IPS-18a (cell line): ENCODE data around the gene UMOD.
"Not testable (repeated sequence)": the region's sequence is repeated elsewhere in the genome, so short reads cannot be mapped to it uniquely, and the experiment has no call there.

Experiments
- H3K27ac ChIP-seq: one replicate; pipeline ENCODE4 v1.5.1; 2013; ENCODE audit warnings: low read length
- H3K27me3 ChIP-seq: one replicate; pipeline ENCODE4 v1.6.1; 2013; ENCODE audit warnings: mild to moderate bottlenecking, low read length; ENCODE audit not compliant: control insufficient read depth, insufficient read depth
- H3K36me3 ChIP-seq: one replicate; pipeline ENCODE4 v1.6.1; 2013; ENCODE audit warnings: low read depth, low read length; ENCODE audit not compliant: control insufficient read depth
- H3K4me1 ChIP-seq: one replicate; pipeline ENCODE4 v1.6.1; 2013; ENCODE audit warnings: low read depth, low read length; ENCODE audit not compliant: control insufficient read depth
- H3K4me3 ChIP-seq: one replicate; pipeline ENCODE4 v1.5.1; 2013; ENCODE audit warnings: low read length
- H3K9ac ChIP-seq: one replicate; pipeline ENCODE4 v1.6.1; 2013; ENCODE audit warnings: mild to moderate bottlenecking, low read length, moderate library complexity
- H3K9me3 ChIP-seq: one replicate; pipeline ENCODE4 v1.6.1; 2013; ENCODE audit warnings: low read depth, low read length; ENCODE audit not compliant: control insufficient read depth

Gene UMOD

GRCh38 chr16:20319406-20319805 is 33.1 kb downstream of the UMOD start:
- no peaks in the 10 kb centered on the region for H3K9me3 ChIP-seq
- no peak overlapping the region for H3K4me3 ChIP-seq

GRCh38 chr16:20318437-20318836 is 34.1 kb downstream of the UMOD start:
- H3K4me1 ChIP-seq, result peaks cover 6% of the 10 kb centered on the region
- no peaks in the 10 kb centered on the region for H3K9me3 ChIP-seq
- H3K27ac ChIP-seq, result no peak overlapping the region
- H3K36me3 ChIP-seq, result no peaks in the 10 kb centered on the region
- H3K27me3 ChIP-seq, result no peaks in the 10 kb centered on the region
- no peak overlapping the region for H3K9ac ChIP-seq
- no peak overlapping the region for H3K4me3 ChIP-seq

More at GRCh38 chr16:20319406-20319805, 33.1 kb downstream of the UMOD start:
- no peaks in the 10 kb centered on the region for H3K27me3 ChIP-seq
- no peak overlapping the region for H3K9ac ChIP-seq
- H3K4me1 ChIP-seq, result peaks cover 6% of the 10 kb centered on the region
- H3K36me3 ChIP-seq, result no peaks in the 10 kb centered on the region
- no peak overlapping the region for H3K27ac ChIP-seq

GRCh38 chr16:20318006-20318405 is 34.5 kb downstream of the UMOD start:
- no peak overlapping the region for H3K9ac ChIP-seq

DNA sequence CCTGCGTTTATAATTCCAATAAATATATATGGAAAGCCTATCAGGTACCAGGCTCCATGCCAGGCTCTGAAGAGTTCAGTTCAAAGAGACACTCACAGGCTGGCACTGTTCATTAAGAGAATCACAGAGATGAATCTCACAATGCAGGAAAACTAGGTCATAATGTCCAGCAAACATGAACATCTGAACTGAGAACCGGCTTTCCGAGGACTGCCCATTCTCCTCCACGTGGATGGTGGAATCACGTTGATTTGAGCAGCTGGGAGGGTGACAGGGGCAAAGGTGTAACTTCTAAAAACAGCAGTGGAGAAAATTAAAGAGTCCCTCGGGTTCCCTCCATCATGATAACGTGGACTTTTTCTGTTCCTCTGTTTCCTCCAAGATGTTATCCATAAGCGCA is 35.4 kb downstream of the UMOD start:
- H3K9ac ChIP-seq, result no peak overlapping the region
- H3K27ac ChIP-seq, result no peak overlapping the region
- no peaks in the 10 kb centered on the region for H3K9me3 ChIP-seq
- H3K4me3 ChIP-seq, result no peak overlapping the region
- peaks cover 6% of the 10 kb centered on the region for H3K4me1 ChIP-seq
- no peaks in the 10 kb centered on the region for H3K36me3 ChIP-seq
- H3K27me3 ChIP-seq, result no peaks in the 10 kb centered on the region

More at GRCh38 chr16:20318006-20318405, 34.5 kb downstream of the UMOD start:
- no peaks in the 10 kb centered on the region for H3K36me3 ChIP-seq
- H3K27me3 ChIP-seq, result no peaks in the 10 kb centered on the region
- no peaks in the 10 kb centered on the region for H3K9me3 ChIP-seq
- no peak overlapping the region for H3K27ac ChIP-seq
- peaks cover 6% of the 10 kb centered on the region for H3K4me1 ChIP-seq
- no peak overlapping the region for H3K4me3 ChIP-seq

DNA sequence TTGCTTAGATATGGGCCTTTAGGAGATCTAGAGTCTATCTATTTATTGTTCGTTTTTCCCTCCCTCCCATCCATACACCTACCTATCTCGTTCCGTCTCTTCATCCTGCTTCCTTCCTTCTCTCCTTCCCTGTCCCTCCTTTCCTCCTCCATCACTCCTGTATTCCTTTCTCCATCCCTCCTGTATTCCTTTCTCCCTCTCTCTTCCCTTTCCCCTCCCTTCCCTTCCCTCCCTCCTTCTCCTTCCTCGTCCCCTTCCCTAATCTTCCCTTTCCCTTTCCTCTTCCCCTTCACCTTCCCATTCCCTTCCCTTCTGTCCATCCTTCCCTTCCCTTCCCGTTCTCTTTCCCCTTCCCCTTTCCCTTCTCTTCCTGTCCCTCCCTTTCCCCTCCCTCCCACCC is 35.8 kb downstream of the UMOD start:
- no peak overlapping the region for H3K9ac ChIP-seq
- no peaks in the 10 kb centered on the region for H3K9me3 ChIP-seq
- H3K27ac ChIP-seq, result no peak overlapping the region
- H3K4me1 ChIP-seq, result peaks cover 6% of the 10 kb centered on the region
- H3K27me3 ChIP-seq, result no peaks in the 10 kb centered on the region
- H3K36me3 ChIP-seq, result no peaks in the 10 kb centered on the region
- no peak overlapping the region for H3K4me3 ChIP-seq

DNA sequence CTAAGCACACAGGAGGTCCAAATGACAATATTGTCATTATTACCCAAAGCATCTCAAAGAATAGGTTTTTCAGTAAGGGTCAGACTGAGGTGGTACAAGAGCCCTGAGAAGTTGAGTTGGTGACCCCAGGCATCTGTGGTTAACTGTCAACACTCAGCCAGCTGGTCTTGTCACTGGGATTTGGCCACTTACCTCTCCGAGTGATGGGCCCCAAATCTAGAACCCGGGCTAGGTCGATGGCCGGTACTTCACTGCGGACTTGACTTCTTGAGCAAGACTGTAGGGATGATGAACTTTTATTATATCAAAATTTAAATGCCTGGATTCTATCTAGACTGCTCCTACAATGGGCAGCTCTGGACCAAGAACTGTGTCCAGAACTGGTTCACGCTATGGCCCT is 36.8 kb downstream of the UMOD start:
- H3K36me3 ChIP-seq, result no peaks in the 10 kb centered on the region
- no peak overlapping the region for H3K4me3 ChIP-seq
- peaks cover 6% of the 10 kb centered on the region for H3K4me1 ChIP-seq
- H3K9ac ChIP-seq, result no peak overlapping the region
- H3K27ac ChIP-seq, result no peak overlapping the region
- H3K9me3 ChIP-seq, result no peaks in the 10 kb centered on the region
- H3K27me3 ChIP-seq, result no peaks in the 10 kb centered on the region

DNA sequence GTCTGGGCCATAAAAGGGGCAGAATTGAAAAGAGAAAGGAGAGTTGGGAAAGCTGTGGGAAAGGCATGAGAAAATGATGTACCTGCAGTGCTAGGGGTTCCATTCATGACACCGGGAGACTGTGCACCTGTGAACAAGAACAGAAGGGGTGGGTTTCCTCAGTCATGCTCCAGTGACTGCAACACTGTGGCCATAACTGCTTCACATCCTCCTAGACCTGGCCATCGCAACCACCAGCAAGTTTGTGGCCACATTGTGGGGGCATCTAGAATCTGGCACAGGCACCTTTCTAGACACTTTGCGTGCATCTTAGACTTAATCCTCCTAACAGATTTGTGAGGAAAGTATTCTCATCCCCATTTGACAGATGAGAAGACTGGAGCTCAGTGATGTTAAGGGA is 37.9 kb downstream of the UMOD start:
- H3K4me1 ChIP-seq, result peaks cover 6% of the 10 kb centered on the region
- no peak overlapping the region for H3K4me3 ChIP-seq
- no peaks in the 10 kb centered on the region for H3K36me3 ChIP-seq
- H3K9me3 ChIP-seq, result no peaks in the 10 kb centered on the region
- H3K27me3 ChIP-seq, result no peaks in the 10 kb centered on the region
- H3K27ac ChIP-seq, result no peak overlapping the region
- no peak overlapping the region for H3K9ac ChIP-seq

GRCh38 chr16:20313741-20314140 is 38.8 kb downstream of the UMOD start:
- Histone ChIP-seq H3K36me3 (no peaks in the 10 kb centered on the region), H3K27me3 (no peaks in the 10 kb centered on the region), H3K9ac (no peak overlapping the region), H3K27ac (no peak overlapping the region), H3K4me3 (no peak overlapping the region), H3K4me1 (peaks cover 6% of the 10 kb centered on the region), H3K9me3 (no peaks in the 10 kb centered on the region)

GRCh38 chr16:20312536-20313095 is 39.9 kb downstream of the UMOD start:
- H3K4me1 ChIP-seq, H3K36me3 ChIP-seq, H3K9me3 ChIP-seq, H3K4me3 ChIP-seq, H3K27ac ChIP-seq, H3K9ac ChIP-seq, H3K27me3 ChIP-seq: not testable (repeated sequence)

- H3K4me3 ChIP-seq, result no peak overlapping the region
- H3K27ac ChIP-seq, result no peak overlapping the region
- H3K9me3 ChIP-seq, result no peaks in the 10 kb centered on the region
- H3K9ac ChIP-seq, result no peak overlapping the region
- H3K36me3 ChIP-seq, result no peaks in the 10 kb centered on the region
- no peaks in the 10 kb centered on the region for H3K27me3 ChIP-seq
- H3K4me1 ChIP-seq, result peaks cover 6% of the 10 kb centered on the region
Measured at GRCh38 chr16:20311548-20311947, 41.0 kb downstream of the UMOD start.

DNA sequence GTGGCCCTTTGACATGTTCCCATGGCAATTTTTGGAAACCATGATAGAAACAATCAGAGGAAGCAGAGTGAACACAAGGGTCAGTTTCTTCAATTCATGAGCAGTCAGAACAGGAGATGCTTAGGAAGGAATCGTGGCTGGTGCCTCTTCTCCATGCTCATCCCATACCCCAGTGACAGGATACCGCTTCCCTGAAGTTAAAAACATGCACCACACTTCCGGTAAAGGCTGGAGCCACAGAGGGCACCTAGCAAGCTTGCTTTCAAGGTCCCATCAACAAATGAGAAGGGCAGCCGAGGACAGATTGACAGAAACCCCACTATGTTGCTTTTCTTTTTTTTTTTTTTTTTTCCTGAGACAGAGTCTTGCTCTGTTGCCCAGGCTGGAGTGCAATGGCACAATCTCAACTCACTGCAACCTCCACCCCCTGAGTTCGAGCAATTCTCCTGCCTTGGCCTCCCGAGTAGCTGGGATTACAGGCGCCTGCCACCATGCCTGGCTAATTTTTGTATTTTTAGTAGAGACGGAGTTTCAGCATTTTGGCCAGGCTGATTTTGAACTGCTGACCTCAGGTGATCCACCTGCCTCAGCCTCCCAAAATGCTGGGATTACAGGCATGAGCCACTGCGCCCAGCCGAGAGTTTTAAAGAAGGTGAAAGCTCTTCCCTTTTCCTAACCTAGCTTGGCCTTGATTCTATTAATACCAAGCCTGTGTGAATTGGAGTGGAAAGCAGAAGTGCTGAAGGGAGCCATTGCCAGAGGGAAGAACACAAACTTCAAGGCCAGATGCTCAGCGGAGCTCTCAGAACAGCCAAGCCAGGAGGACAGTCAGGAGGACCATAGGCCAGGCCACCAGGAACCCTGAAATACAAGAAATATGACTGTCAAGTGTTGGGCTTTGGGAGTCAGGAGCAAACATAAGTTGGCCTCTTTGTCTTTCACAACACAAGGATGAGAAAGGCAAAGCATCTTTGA is 41.8 kb downstream of the UMOD start:
- Histone ChIP-seq H3K9ac (no peak overlapping the region), H3K4me3 (no peak overlapping the region), H3K4me1 (peaks cover 6% of the 10 kb centered on the region), H3K36me3 (no peaks in the 10 kb centered on the region), H3K27me3 (no peaks in the 10 kb centered on the region), H3K27ac (no peak overlapping the region), H3K9me3 (no peaks in the 10 kb centered on the region)

DNA sequence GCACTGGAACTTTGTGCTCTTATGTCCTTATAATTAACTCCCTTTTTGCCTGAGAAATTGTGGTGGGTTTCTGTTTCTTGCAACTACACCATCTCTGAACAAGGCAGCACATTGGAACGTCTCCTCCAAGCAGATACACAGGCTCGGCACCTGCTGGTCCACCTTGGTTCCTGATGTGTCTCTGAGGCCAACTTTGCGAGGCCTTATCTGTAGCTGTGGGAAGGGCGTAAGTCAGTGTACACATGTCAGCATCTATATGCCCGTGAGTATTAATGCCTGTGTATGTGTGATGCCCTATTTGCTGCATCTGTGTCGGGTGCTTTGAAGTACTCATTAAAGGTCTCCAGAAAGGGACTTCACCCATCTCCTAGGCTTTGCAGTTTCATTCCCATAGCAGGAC is 42.7 kb downstream of the UMOD start:
- Histone ChIP-seq H3K4me3 (no peak overlapping the region), H3K36me3 (no peaks in the 10 kb centered on the region), H3K4me1 (peaks cover under 1% of the 10 kb centered on the region), H3K9ac (no peak overlapping the region), H3K27me3 (no peaks in the 10 kb centered on the region), H3K9me3 (no peaks in the 10 kb centered on the region), H3K27ac (no peak overlapping the region)
